Measurements from ENCODE around the gene JUN. TPM values are rescaled to one million over a fixed set of nuclear protein-coding genes. Genes with fewer than 3 reads are reported as not detected.

Gene JUN
- total and polyA plus RNA-seq, 2 of the 4 experiments (the other 2 are of a cell fraction) = 46.6 to 89.1 TPM

DNA sequence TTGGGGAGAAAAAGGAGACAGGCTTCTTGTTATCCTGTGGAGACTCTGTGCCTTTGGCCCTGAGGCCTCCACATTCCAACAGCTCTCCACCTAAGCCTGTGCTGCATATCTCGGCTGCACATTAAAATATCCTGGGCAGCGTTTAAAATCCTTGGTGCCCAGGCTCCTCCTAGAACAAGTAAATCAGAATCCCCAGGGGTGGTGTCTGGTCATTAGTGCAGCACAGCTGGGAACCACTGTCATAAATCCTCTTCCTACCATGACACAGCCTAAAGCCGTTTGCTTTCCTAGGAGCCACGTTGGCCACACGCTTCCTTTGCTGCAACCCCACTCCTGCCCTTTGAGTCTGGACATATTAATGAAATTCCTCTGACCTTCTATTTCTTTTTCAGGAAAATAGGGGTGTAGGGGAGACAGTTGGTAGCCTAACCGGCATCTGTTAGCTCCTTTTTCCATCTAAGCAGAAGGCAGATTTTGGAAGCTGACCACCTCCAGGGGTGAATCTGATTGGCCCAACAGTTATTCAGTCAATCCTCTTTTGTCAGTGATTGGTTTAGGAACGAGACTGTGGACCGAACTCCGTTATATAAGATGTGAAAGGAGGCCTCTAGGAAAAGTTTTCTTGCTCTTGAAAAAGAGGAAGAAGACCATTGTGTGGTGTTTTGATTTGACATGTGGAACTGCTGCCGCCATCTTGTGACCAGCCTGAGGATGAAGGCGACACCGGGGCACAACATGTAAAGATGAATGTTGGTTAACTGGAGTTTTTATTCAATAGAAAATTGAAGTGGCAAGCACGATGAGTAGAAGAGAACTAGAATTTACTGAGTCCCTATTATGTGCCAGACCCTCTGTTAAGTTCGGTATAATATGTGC lies 41.9 kb downstream of the JUN start:
- Histone ChIP-seq H3K56ac (ENCODE audit: extremely low read depth, insufficient read depth, low read length) (no peak overlapping the region), H2AFZ (replicated peaks; ENCODE audit: low read length, poor library complexity) (peak overlapping the region; percentile 45), H3K9ac (ENCODE audit: low read depth, low read length) (no peak overlapping the region), H2BK120ac (ENCODE audit: low read depth, low read length) (peak overlapping the region; percentile 28; the same call in 1 of the 2 replicates), H3K27me3 (ENCODE audit: control insufficient read depth, insufficient read depth, low read length) (no peaks in the 10 kb centered on the region), H3K9me3 (ENCODE audit: control insufficient read depth, insufficient read depth, low read length) (no peaks in the 10 kb centered on the region), H2AK9ac (replicated peaks; ENCODE audit: low read depth, low read length, poor library complexity) (no peak overlapping the region), H3K4ac (ENCODE audit: low read depth, low read length) (peak overlapping the region; percentile 24), H4K8ac (ENCODE audit: low read depth in 2 of 2, low read length in 2 of 2) (peak overlapping the region in 1 of 2 experiments; percentile 0; a peak in 1 of 4 replicates), H3K36me3 (ENCODE audit: control insufficient read depth, insufficient read depth, low read length) (no peaks in the 10 kb centered on the region), H4K5ac (ENCODE audit: low read depth, low read length) (no peak overlapping the region), H3K18ac (ENCODE audit: low read depth, low read length) (no peak overlapping the region), H3K4me1 (ENCODE audit: control insufficient read depth, insufficient read depth, low read length) (peaks cover 7% of the 10 kb centered on the region), H3K9me1 (ENCODE audit: insufficient read depth, low read length) (peaks cover 13% of the 10 kb centered on the region), H3K23ac (ENCODE audit: low read depth, low read length) (no peak overlapping the region), H4K20me1 (ENCODE audit: insufficient read depth, low read length) (no peaks in the 10 kb centered on the region), H3K4me2 (ENCODE audit: low read depth, low read length) (no peak overlapping the region), H2AK5ac (ENCODE audit: low read depth, low read length) (peak overlapping the region; percentile 74), H3K14ac (replicated peaks; ENCODE audit: low read depth, low read length) (no peak overlapping the region; the same call in 1 of the 2 replicates), H4K91ac (ENCODE audit: insufficient read depth, low read depth, low read length) (peak overlapping the region; percentile 28; the same call in 1 of the 2 replicates), H2BK20ac (ENCODE audit: low read depth, low read length) (peak overlapping the region; percentile 76), H3K4me3 (ENCODE audit: insufficient read depth, low read depth, low read length) (no peak overlapping the region), H2BK5ac (ENCODE audit: low read depth, low read length, poor library complexity, severe bottlenecking) (no peak overlapping the region), H3K79me1 (ENCODE audit: low read depth in 1 of 2, low read length in 2 of 2) (peaks cover 0 to 3% of the 10 kb centered on the region in 2 experiments; a peak in 1 of 4 replicates), H2BK15ac (ENCODE audit: low read depth, low read length) (peak overlapping the region; percentile 73; the same call in 1 of the 3 replicates), H3K27ac (ENCODE audit: insufficient read depth, low read length) (no peak overlapping the region)
- no peak for ATAC-seq (ENCODE audit: low read depth)
- no TSS peak for BruUV-seq (replicated peaks)
- intact Hi-C loops (cut with micrococcal nuclease) = loop anchor here (2.0 to 5.0 kb wide), 2 partner anchors 37 to 155 kb away; no protein-coding TSS in a partner anchor
- in situ Hi-C loops (cut with MboI; ENCODE audit: low sequenced_read_pairs) = loop anchor here (25.0 kb wide), 1 partner anchor 1195 kb away; the partner anchor contains the start of gene CYP2J2
- 100% methylated on average over 3 of the region's 14 CpGs; no CpG with 5 or more reads in 1 of the 2 experiments for WGBS, 2 experiments (ENCODE audit: extremely low coverage in 2 of 2, insufficient read length in 1 of 2)
- no peak for DNase-seq
- ChIA-PET CTCF (interaction anchor here (0.6 to 1.0 kb wide), 5 partner anchors 27 to 1017 kb away, joined by 3 to 11 read pairs (median 4); no protein-coding TSS in a partner anchor), POLR2A (ENCODE audit: unreplicated experiment) (interaction anchor here (0.6 kb wide), 2 partner anchors 39 to 74 kb away, joined by 5 to 6 read pairs; no protein-coding TSS in a partner anchor)
- dilution Hi-C loops (cut with HindIII; ENCODE audit: low sequenced_read_pairs, unreplicated experiment) = loop anchor here (25.0 kb wide), 1 partner anchor 1020 kb away; no protein-coding TSS in a partner anchor
- TF ChIP-seq MXI1 (IDR thresholded peaks at IDR 0.05; ENCODE audit: borderline replicate concordance, low read depth, low read length) (no peak), POLR2A (IDR thresholded peaks at IDR 0.05; ENCODE audit: low read depth, low read length) (no peak), FOS (IDR thresholded peaks at IDR 0.05; ENCODE audit: low read depth, low read length) (no peak), MAFK (IDR thresholded peaks at IDR 0.05; ENCODE audit: low read depth, low read length) (no peak), RCOR1 (IDR thresholded peaks at IDR 0.05; ENCODE audit: insufficient replicate concordance, low read length) (no peak), CEBPB (IDR thresholded peaks at IDR 0.05; ENCODE audit: low read depth, low read length) (no peak), BHLHE40 (IDR thresholded peaks at IDR 0.05; ENCODE audit: low read depth, low read length) (no peak), SMC3 (IDR thresholded peaks at IDR 0.05; ENCODE audit: low read depth, low read length) (no peak), RAD21 (IDR thresholded peaks at IDR 0.05; ENCODE audit: low read length) (no peak), RFX5 (IDR thresholded peaks at IDR 0.05; ENCODE audit: low read depth, low read length) (no peak), NFE2L2 (IDR thresholded peaks at IDR 0.05; ENCODE audit: low read depth, low read length) (no peak), CHD1 (IDR thresholded peaks at IDR 0.05; ENCODE audit: low read depth, low read length) (no peak)
- TF ChIP-seq, protein P1, sequence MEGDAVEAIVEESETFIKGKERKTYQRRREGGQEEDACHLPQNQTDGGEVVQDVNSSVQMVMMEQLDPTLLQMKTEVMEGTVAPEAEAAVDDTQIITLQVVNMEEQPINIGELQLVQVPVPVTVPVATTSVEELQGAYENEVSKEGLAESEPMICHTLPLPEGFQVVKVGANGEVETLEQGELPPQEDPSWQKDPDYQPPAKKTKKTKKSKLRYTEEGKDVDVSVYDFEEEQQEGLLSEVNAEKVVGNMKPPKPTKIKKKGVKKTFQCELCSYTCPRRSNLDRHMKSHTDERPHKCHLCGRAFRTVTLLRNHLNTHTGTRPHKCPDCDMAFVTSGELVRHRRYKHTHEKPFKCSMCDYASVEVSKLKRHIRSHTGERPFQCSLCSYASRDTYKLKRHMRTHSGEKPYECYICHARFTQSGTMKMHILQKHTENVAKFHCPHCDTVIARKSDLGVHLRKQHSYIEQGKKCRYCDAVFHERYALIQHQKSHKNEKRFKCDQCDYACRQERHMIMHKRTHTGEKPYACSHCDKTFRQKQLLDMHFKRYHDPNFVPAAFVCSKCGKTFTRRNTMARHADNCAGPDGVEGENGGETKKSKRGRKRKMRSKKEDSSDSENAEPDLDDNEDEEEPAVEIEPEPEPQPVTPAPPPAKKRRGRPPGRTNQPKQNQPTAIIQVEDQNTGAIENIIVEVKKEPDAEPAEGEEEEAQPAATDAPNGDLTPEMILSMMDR (conservative IDR thresholded peaks at IDR 0.05; ENCODE audit: low read depth, low read length) = no peak
- TF ChIP-seq, protein P2, sequence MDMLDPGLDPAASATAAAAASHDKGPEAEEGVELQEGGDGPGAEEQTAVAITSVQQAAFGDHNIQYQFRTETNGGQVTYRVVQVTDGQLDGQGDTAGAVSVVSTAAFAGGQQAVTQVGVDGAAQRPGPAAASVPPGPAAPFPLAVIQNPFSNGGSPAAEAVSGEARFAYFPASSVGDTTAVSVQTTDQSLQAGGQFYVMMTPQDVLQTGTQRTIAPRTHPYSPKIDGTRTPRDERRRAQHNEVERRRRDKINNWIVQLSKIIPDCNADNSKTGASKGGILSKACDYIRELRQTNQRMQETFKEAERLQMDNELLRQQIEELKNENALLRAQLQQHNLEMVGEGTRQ (IDR thresholded peaks at IDR 0.05; ENCODE audit: low read depth, low read length) = no peak

Data from IMR-90 (cell line).